WTC11 (cell line): ENCODE data around the gene POM121L2.

Experiments
- ATF1 ChIP-seq: sonication (generic); formaldehyde crosslinking; IDR thresholded peaks from 2 replicates; pipeline ENCODE4 v1.8.1; 2023; ENCODE audit warnings: mild to moderate bottlenecking, moderate library complexity, missing genetic modification reagents
- ATF3 ChIP-seq: sonication (generic); formaldehyde crosslinking; conservative IDR thresholded peaks from 2 replicates; pipeline ENCODE4 v1.8.1; 2022; ENCODE audit warnings: mild to moderate bottlenecking, missing genetic modification reagents
- CREB1 ChIP-seq: sonication (generic); formaldehyde crosslinking; IDR thresholded peaks from 2 replicates; pipeline ENCODE4 v1.8.0; 2023; ENCODE audit warnings: mild to moderate bottlenecking, missing genetic modification reagents
- CREM ChIP-seq: sonication (generic); formaldehyde crosslinking; IDR thresholded peaks from 2 replicates; pipeline ENCODE4 v1.8.1; 2022; ENCODE audit warnings: mild to moderate bottlenecking, missing genetic modification reagents, moderate library complexity
- CTCF ChIP-seq: fragments of 200-600 bp; IDR thresholded peaks from 2 replicates; pipeline ENCODE4 v1.8.0; 2022; ENCODE audit warnings: antibody characterized with exemption
- ESRRA ChIP-seq: sonication (generic); formaldehyde crosslinking; IDR thresholded peaks from 2 replicates; pipeline ENCODE4 v1.8.1; 2022; ENCODE audit warnings: mild to moderate bottlenecking, missing genetic modification reagents, borderline replicate concordance
- ETV6 ChIP-seq: sonication (generic); formaldehyde crosslinking; IDR thresholded peaks from 2 replicates; pipeline ENCODE4 v1.8.1; 2022; ENCODE audit warnings: mild to moderate bottlenecking, missing genetic modification reagents
- FOXP4 ChIP-seq: sonication (generic); formaldehyde crosslinking; IDR thresholded peaks from 2 replicates; pipeline ENCODE4 v1.8.0; 2022; ENCODE audit warnings: mild to moderate bottlenecking, missing genetic modification reagents
- GTF2I ChIP-seq: fragments of 250-450 bp; sonication (Bioruptor Pico); conservative IDR thresholded peaks from 2 replicates; pipeline ENCODE4 v1.4.0; 2021; ENCODE audit warnings: mild to moderate bottlenecking
- PRDM15 ChIP-seq: sonication (generic); formaldehyde crosslinking; IDR thresholded peaks from 2 replicates; pipeline ENCODE4 v1.8.0; 2022; ENCODE audit warnings: missing genetic modification reagents
- TEAD4 ChIP-seq: sonication (generic); formaldehyde crosslinking; IDR thresholded peaks from 2 replicates; pipeline ENCODE4 v1.8.0; 2022; ENCODE audit warnings: mild to moderate bottlenecking, missing genetic modification reagents
- ZNF232 ChIP-seq: sonication (generic); formaldehyde crosslinking; IDR thresholded peaks from 2 replicates; pipeline ENCODE4 v1.8.0; 2022; ENCODE audit warnings: mild to moderate bottlenecking, missing genetic modification reagents
- ZNF317 ChIP-seq: sonication (generic); formaldehyde crosslinking; IDR thresholded peaks from 2 replicates; pipeline ENCODE4 v1.8.1; 2023; ENCODE audit warnings: low read depth, mild to moderate bottlenecking, moderate library complexity, missing genetic modification reagents, borderline replicate concordance

GRCh38 chr6:27321901-27322300 lies 9.8 kb upstream of the POM121L2 start:
- TF ChIP-seq CTCF = no peak
- TF ChIP-seq PRDM15 (CRISPR knock-in tag) = no peak
- TF ChIP-seq GTF2I (CRISPR knock-in tag) = no peak
- no peak for TF ChIP-seq ETV6 (CRISPR knock-in tag)
- TF ChIP-seq ATF3 (CRISPR knock-in tag) = no peak
- no peak for TF ChIP-seq FOXP4 (CRISPR knock-in tag)
- no peak for TF ChIP-seq CREB1 (CRISPR knock-in tag)
- TF ChIP-seq ESRRA (CRISPR knock-in tag) = no peak
- no peak for TF ChIP-seq ATF1 (CRISPR knock-in tag)
- TF ChIP-seq ZNF317 (CRISPR knock-in tag) = no peak
- no peak for TF ChIP-seq ZNF232
- no peak for TF ChIP-seq TEAD4 (CRISPR knock-in tag)
- TF ChIP-seq CREM (CRISPR knock-in tag) = no peak
